ENCODE measurements around the gene TYSND1.

- TF ChIP-seq CTCF (IDR thresholded peaks at IDR 0.05; ENCODE audit: insufficient read depth, low read length) (no peak), POLR2AphosphoS5 (IDR thresholded peaks at IDR 0.05; ENCODE audit: low read depth) (no peak), GABPA (IDR thresholded peaks at IDR 0.05; ENCODE audit: low read depth) (no peak)
Observed at GRCh38 chr10:70166394-70166793, 19.9 kb upstream of the TYSND1 start.
